LNCaP clone FGC (cell line): ENCODE data around the gene GPX7.

ENCODE experiments used
- DNase-seq: peaks from one replicate; pipeline ENCODE4 v3.0.0-alpha.2; 2011; ENCODE audit warnings: low read depth
- H3K4me3 ChIP-seq: 2 replicates; pipeline ENCODE4 v1.5.1; 2011; ENCODE audit warnings: mild to moderate bottlenecking, low read depth, low read length, control low read depth
- CTCF ChIP-seq: IDR thresholded peaks from 2 replicates; pipeline ENCODE4 v1.5.1; 2012; ENCODE audit warnings: mild to moderate bottlenecking; ENCODE audit not compliant: control insufficient read depth, insufficient read depth; ENCODE audit errors: extremely low read depth

The GPX7 gene

DNA sequence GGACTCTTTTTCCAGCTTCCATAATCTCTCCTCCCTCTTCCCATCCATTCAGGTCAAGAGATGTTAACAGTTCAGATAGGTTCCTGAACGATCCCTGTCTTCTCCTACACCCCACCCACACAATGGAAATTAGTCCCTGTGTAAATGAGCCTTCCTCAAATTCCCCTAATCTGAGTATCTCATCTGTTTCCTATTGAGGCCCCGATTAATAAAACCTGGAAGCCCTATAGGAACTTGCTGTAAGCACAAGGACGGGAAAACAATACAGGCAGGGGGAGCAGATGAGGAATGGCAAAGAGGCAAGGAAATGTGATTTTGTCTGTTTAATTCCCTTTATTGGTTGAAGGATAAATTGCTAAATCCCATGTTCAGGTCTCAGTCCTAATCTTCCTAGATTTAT is 7.1 kb upstream of the GPX7 start:
- DNase-seq: no peak
- no peak for TF ChIP-seq CTCF
- no peak overlapping the region for H3K4me3 ChIP-seq

DNA sequence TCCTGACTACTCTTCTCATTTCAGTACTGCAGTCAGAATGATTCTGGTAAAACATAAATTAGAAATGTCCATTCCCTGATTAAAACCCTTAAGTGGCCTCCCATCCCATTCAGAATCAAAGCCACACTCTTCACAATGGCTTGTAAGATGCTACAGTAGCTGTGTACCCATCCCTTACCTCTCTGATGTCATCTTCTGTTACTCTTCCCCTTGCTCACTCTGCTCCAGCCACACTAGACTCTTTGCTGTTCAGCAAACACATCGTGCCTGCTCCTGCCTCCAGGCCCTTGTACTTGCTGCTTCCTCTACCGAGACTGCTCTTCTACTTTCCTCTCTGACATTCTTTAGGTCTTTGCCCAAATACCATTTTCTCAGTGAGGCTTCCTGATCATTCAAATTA is 4.3 kb upstream of the GPX7 start:
- no peak for TF ChIP-seq CTCF
- DNase-seq: no peak
- no peak overlapping the region for H3K4me3 ChIP-seq

GRCh38 chr1:52598729-52599128 is 3.4 kb upstream of the GPX7 start:
- no peak for DNase-seq
- TF ChIP-seq CTCF: no peak
- H3K4me3 ChIP-seq: no peak overlapping the region

DNA sequence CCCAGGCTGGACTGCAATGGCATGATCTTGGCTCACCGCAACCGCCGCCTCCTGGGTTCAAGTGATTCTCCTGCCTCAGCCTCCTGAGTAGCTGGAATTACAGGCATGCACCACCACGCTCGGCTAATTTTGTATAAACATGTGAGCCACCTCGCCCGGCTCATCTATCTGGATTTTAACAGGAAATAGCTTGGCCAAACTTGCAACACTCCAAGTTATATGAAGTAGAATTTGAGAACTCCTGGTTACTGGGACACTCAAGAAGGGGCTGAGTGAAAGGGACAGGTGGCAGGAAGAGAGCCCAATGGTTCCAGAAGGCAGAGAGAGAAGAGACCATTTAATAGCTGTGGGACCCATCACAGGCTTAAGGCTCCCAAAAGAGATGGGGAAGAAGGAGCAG is 2.9 kb upstream of the GPX7 start:
- H3K4me3 ChIP-seq: no peak overlapping the region
- no peak for DNase-seq
- no peak for TF ChIP-seq CTCF

DNA sequence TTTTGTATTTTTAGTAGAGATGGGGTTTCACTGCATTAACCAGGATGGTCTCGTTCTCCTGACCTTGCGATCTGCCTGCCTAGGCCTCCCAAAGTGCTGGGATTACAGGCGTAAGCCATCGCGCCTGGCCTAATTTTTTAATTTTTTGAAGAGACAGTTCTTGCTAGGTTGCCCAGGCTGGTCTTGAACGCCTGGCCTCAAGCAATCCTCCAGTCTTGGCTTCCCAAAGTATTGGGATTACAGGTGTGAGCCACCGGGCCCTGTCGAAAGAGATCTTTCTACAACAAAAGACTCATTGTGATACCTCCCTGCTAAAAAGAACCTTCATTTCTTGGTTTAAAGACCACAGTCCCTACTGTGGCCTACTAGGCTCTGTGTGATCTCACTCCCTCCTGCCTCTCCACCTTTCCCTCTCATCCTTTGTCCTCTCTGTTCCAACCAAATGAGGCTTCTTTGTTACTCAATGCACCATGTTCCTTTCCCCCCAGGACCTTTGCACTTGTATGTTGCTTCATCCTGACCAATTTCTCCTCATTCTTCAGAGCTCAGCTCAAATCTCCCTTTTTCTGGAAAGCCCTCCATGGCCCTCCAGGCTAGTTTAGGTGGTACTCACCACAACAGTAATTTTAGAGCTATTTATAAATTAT is 1.5 kb upstream of the GPX7 start:
- TF ChIP-seq CTCF: no peak
- DNase-seq: no peak
- H3K4me3 ChIP-seq: no peak overlapping the region

- DNase-seq: no peak
- H3K4me3 ChIP-seq: no peak overlapping the region
- TF ChIP-seq CTCF: no peak
Observed at GRCh38 chr1:52601519-52601918, 652 bp upstream of the GPX7 start.

- DNase-seq: no peak
- TF ChIP-seq CTCF: no peak
- no peak overlapping the region for H3K4me3 ChIP-seq
Observed at GRCh38 chr1:52602856-52603600, 857 bp downstream of the GPX7 start.
